GM04504 (cell line): Measurements from ENCODE around the gene KLHL15.
"Not testable (repeated sequence)": the region's sequence is repeated elsewhere in the genome, so short reads cannot be mapped to it uniquely, and the experiment has no call there.

Experiments used
- DNase-seq: peaks from one replicate; pipeline ENCODE4 v3.0.0-alpha.2; 2012; ENCODE audit warnings: low read depth

KLHL15 gene, protein sequence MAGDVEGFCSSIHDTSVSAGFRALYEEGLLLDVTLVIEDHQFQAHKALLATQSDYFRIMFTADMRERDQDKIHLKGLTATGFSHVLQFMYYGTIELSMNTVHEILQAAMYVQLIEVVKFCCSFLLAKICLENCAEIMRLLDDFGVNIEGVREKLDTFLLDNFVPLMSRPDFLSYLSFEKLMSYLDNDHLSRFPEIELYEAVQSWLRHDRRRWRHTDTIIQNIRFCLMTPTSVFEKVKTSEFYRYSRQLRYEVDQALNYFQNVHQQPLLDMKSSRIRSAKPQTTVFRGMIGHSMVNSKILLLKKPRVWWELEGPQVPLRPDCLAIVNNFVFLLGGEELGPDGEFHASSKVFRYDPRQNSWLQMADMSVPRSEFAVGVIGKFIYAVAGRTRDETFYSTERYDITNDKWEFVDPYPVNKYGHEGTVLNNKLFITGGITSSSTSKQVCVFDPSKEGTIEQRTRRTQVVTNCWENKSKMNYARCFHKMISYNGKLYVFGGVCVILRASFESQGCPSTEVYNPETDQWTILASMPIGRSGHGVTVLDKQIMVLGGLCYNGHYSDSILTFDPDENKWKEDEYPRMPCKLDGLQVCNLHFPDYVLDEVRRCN

DNA sequence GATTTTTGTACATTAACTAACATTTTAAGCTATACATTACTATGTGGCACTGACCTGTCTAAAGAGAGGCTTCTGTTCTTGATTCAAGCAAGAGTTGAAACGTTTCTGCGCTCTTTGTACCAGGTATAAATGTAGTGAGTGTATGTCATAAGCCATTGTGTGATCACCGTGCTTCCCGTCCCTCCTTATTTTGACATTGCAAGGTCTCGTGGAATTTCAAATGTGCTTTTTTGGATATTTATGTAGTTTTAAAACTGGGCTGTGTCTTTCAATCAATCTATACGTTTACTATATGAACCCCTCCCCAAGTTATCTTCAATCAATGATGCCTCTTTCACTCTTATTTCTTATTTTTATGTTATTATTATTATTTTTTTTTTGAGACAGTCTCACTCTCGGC is at the start of gene KLHL15:
Gene KLHL15 (minus strand): TSS at position 101 of the 400 bp plus-strand sequence. CDS start 20,493 bp downstream, outside the sequence.
- no peak for DNase-seq

DNA sequence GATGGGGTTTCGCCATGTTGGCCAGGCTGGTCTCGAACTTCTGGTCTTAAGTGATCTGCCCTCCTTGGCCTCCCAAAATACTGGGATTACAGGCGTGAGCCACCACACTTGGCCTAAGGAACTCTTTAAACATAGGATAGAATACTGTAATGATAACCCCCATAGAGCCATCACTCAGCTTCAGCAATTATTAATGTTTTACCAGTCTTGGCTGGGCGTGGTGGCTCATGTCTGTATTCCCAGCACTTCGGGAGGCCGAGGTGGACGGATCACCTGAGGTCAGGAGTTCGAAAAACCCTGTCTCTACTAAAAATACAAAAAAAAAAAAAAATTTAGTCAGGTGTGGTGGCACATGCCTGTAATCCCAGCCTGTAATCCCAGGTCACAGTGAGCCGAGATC is 42.9 kb upstream of the KLHL15 start:
- no peak for DNase-seq

DNA sequence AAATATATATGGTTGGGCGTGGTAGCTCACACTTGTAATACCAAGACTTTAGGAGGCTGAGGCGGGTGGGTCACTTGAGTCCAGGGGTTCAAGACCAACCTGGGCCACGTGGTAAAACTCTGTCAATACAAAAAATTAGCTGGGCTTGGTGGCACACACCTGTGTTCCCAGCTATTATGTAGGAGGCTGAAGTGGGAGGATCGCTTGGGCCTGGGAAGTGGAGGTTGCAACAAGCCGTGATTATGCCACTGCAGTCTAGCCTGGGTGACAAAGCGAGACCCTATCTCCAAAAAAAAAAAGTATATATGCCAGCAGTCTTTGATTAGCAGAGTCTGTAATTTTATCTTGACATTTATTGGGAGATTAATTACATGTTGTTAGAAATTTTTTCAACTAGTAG is 36.5 kb upstream of the KLHL15 start:
- no peak for DNase-seq

DNA sequence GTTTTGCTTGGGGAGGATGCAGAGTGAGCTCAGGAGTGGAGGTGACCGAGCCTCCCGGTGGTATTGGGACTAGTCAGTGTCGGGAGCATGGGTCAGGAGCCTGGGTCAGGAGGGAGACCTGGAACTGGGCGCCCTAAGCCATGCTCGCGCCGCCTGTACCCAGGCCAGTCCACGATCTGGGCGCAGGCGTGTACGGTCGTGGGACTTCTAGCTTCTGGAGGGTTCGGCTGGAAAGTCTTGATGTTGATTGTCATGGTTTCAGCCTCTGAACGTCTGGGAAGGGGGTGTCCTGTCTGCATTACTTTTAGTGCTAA is 28.0 kb upstream of the KLHL15 start:
- no peak for DNase-seq

DNA sequence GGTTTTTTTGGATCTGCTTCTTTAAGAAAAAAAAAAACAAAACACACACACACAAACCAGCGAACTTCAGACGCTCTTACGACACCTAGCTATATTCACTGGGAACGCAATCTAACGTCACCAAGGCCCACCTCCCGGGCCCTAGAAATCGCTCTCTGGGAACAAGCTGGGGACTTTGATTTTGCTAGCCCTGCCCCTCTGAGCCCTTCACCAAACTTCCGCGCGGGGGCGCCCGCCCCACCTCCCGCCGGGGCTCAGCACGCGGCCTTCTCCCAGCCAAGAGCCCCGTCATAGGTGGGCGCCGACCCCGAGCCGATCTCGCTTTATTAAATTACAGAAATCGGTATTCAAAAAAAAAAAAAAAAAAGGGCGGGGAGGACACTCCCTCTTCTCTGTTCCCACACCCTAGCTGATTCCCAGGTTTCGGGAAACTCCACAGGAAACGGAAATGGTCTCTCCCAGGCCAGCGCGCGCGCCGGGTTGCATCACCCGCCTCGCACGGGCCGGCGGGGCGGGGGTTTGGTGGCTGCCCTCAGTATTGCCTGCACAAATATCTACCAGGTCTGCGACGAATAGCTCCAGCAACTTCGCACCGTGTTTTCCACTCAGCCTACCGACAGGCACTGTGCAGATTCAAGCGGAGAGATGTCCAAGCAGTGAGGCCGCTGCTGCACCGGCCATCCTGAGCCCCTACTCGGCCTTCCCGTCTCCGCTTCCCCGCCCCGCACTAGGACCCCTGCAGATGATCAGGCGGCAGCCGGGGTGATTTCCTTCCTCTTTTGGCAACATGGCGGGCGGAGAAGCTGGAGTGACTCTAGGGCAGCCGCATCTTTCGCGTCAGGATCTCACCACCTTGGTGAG is 27.4 kb upstream of the KLHL15 start, which contains the start of gene EIF2S3:
Gene EIF2S3 (plus strand): TSS at position 775 of the 861 bp plus-strand sequence. CDS start 13 bp downstream, at position 788.
- DNase-seq = peak; percentile 95

DNA sequence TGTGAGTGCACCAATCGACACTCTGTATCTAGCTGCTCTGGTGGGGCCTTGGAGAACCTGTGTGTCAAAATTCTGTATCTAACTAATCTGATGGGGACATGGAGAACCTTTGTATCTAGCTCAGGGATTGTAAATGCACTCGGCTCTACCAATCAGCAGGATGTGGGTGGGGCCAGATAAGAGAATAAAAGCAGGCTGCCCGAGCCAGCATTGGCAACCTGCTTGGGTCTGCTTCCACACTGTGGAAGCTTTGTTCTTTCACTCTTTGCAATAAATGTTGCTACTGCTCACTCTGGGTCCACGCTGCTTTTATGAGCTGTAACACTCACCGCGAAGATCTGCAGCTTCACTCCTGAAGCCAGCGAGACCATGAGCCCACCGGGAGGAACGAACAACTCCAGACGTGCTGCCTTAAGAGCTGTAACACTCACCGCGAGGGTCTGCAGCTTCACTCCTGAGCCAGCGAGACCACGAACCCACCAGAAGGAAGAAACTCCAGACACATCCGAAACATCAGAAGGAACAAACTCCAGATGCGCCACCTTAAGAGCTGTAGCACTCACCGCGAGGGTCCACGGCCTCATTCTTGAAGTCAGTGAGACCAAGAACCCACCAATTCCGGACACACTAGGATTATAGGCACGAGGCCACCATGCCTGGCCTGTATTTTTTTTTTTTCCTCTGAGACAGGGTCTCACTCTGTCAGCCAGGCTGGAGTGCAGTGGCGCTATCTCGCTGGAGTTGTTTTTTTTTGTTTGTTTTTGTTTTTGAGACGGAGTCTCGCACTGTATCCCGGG is 23.7 kb upstream of the KLHL15 start:
- DNase-seq = not testable (repeated sequence)

DNA sequence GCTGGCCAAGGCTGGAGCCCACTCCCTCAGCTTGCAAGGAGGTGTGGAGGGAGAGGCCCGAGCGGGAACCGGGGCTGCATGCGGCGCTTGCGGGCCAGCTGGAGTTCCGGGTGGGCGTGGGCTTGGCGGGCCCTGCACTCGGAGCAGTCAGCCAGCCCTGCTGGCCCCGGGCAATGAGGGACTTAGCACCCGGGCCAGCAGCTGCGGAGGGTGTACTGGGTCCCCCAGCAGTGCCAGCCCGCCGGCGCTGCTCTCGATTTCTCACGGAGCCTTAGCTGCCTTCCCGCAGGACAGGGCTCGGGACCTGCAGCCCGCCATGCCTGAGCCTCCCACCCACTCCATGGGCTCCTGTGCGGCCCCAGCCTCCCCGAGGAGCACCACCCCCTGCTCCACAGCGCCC is 22.7 kb upstream of the KLHL15 start:
- not testable (repeated sequence) for DNase-seq

DNA sequence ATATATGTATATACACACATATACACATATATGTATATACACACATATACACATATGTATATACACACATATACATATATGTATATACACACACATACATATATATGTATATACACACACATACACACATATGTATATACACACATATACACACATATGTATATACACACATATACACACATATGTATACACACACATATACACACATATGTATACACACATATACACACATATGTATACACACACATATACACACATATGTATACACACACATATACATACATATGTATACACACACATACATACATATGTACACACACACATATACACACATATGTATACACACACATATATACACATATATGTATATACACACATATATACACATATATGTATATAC is 19.1 kb upstream of the KLHL15 start:
- not testable (repeated sequence) for DNase-seq

DNA sequence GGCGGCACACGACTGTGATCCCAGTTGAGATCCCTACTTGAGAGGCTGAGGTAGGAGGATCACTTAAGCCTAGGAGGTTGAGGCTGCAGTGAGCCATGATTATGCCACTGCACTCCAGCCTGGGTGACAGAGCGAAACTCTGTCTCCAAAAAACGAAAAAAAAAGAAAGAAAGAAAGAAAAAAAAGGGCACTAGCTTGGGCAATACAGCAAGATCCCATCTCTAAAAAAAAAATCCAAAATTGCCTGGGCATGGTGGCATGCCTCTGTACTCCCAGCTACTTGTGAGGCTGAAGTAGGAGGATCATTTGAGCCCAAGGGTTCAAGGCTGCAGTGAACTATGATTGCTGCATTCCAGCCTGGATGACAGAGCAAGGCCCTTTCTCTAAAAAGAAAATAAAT is 10.7 kb upstream of the KLHL15 start:
- no peak for DNase-seq

DNA sequence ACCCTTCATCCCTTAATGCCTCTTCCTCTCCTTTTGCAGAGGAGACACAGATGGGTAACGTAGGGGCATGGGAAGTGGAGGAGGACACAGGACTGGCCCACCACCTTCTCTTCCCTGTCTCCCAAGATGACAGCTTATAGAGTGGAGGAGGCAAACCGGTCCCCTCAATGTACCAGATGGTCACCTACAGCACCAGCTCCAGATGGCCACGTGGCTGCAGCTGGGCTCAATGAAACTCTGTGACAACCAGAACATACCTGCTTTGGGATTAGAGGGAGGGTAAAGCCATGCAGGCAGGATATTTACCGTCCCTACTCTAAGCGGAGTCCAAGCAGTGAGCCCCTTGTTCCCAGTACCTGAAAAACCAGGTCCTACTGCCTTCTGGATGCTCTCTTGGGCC is 7.5 kb upstream of the KLHL15 start:
- DNase-seq = no peak

DNA sequence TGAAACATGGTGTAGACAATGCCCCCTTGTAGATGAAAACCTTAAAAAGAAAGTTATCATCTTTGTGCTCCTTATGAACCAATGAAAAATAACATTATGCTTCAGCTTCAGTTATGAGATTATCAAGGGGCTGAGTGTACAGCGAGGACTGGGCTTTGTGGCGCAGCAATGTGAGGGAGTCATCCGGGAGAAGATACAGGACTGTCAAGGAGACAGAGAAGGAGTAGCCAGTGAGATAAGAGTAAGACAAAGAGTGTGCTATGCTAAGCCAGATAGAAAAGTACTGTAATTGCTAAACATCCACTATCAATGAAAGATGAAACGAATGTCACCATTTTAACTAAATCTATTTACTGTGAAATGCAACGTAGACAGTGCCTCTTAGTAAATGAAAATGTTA is 3.6 kb upstream of the KLHL15 start:
- no peak for DNase-seq

DNA sequence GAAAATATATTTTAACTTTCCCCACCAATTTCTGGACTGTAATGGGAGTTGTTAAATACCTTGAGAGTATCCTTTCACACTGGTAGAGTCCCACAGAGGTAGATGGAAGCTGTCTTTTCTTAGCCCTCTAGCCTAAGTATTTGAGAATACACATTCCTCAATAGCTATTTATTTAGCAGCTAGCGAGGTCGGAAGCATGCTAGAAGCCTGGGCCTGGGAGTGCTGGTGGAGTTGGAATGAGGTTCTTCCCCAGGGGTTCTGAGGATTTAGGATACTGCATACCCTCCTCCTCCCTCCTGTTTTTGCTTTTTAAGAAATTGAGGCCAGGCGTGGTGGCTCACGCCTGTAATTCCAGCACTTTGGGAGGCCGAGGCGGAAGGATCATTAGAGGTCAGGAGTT is 999 bp upstream of the KLHL15 start:
- no peak for DNase-seq

DNA sequence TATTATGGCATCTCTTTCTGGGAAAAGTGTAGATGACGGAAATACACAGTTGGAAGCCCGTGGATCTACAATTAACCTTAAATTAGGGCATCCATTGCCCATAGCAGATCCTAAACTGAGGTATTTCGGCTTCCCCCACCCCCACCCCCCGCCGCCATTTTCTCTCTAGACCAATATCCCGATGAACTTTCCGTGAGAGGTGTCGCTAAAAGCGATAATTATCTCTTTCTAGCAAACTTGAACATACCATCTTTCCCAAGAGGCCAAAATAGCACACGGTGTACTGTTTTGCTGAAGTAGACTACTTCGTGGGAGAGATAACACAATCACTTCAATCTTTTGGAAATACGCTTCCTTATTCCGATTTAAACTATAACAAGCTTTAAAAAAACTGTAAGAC is 554 bp downstream of the KLHL15 start:
- no peak for DNase-seq

DNA sequence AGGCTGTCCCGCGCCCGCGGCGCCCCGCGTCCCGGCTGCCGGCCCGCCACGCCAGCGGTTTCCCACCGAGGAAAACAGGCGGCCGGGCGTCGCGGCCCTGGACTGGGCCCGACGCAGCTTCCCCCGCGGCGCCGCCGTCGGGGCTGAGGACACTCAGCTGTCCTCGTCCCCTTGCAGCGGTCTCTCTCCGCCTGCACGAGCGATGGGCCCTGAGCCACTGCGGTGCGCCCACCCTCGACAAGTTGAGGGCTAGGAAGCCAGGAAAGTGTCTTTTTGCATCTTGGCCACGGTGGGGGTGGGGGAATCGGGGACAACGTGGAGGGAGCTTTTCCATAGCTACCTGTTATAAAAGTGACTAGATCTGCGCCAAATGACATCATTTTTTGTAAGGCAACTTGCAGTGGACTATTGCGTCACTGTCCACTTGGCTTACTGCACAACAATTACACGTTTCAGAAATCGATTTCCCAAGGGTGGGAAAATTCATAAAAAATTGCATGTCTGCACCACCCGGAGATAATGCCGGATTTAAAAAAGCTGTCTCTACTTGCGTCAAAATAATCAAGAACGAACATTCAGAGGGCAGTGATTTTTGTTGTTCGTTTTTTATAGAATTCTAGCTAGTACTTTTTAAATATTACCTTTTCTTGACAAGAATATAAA is 1.1 kb downstream of the KLHL15 start:
- peak; percentile 28 for DNase-seq

DNA sequence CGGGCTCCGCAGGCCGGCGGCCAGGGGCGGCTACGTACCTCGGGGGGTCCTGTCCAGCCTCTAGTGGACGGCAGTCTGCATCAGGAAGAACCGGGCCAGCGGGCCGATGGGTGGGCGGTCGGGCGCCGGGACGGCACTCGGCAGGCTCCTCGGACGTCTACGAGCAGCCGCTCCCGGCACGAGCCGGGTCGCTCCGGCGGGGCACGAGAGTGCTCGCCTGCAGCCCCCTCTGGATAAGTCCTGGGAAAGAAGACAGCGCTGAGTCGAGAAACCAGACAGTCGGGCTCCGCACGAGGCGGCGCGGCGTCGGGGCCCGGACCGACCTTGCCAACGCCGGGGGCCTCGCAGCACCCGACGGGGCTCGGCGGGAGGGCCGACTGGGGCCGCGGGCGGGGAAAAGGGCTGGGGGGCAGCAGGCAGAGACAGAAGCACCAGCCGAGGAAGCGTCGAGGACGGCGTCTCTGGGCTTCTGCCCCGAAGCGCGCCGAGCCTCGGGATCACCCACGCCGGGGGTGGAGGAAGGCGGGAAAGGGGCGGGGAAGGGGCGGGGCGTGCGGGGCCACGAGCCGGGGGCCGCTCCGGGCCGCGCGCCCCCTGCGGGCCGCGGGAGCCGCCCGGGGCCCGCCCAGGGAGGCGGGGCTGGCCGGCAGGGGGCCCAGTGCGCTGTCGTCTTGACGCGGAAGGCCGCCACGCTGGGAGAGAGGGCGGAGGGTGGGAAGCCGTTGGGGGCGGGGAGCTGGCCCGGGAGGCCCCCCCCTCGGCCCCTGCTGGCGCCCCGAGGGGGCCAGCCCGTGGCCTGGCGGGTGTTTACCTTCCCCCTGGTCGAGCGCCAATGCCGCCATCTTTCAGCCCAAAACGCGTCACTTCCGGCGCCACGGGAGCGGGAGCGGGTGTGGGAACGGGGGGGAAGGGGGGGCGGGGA is 1.9 kb downstream of the KLHL15 start:
- peak; percentile 80 for DNase-seq

DNA sequence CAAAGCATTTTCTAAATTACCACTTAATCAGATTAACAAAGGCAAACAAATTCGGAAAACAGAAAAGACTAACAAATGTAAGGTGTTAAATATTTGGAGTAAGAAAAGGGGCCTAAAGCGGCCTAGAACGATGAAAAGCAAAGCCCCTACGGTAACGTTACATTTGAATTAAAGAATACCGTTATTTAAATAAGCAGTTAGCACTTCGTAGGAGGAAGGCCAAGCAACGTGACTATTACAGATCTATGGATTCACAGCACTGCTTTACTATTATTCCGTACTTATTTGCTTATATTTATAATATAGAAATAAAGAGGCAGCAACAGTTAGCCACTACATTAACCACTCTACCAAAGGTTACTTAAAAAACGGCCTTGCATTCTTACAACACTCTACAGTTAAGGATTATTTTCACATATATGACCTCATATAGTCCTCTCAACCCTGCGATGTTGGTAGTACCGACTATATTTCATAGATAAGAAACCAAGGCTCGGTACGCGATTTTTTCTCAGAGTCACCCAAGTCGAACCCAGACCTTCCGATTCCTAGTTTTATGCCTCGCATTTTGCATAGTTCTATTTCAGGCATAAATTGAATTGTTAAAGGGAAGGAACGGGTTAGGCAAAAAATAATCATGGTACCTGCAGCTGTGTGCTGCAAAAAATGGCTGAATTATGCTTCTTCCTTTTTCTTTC is 2.9 kb downstream of the KLHL15 start:
- DNase-seq = no peak

DNA sequence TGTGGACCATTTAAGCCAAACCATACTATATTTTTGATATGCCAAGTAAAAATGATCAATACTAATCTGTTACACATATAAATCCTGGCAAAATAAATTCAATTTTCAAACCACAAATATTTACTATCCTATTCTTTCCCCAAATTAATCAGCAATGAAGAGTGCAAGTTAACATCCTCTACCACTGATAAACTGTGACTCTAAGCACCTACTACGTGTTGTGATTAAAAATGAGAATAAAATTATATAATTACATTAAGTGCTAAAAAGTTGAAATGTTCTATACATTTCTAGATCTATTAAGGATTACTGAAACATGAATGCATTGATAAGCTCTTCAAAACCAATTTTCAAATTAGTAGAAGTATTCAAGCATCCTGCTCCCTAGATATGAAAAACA is 3.4 kb downstream of the KLHL15 start:
- DNase-seq = no peak

DNA sequence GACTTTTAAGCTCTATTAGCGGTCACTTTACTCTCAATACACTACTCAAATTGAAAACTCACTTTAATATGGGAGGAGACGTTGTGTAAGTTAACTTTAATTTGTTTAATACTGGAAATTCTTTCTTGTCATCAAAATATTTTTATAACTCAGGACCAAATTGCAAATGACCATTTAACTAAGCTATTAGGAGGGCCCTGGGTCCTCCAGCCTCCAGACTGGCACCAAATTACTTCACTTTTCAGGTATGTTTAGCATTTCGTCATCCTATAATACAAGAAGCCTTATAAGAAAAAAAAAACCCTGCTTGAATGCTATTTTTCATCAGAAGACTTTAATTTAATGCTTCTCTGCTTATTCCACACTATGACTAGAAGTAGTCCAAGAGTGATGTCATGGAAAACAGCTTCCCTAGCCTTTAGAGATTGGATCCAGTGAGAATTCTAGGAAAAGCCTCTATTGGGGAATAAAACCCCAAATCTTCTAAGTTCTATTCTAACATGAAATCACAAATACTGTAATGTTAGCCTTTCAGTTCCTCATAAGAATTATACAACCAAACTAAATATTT is 6.6 kb downstream of the KLHL15 start:
- no peak for DNase-seq

DNA sequence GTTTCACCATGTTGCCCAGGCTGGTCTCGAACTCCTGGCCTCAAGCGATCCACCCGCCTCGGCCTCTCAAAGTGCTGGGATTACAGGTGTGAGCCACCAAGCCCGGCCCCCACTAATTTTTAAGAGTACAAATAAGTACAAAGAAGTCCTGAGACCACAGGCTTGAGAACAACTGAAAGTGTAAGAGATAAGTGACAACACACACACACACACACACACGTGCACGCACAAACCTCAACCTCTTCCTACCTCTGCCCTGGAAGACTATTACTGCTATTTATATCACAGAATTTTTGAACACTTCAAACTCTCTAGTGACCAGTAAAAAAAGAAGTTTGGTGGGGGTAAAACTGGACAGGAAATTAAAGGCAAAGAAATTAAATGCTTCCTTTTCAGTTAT is 7.5 kb downstream of the KLHL15 start:
- no peak for DNase-seq
